Activated CD8-positive, alpha-beta memory T cell treated with anti-CD3 and anti-CD28 coated beads for 24 hours (primary cell): ENCODE data around the gene APOC1.
"Not testable (repeated sequence)": the region's sequence is repeated elsewhere in the genome, so short reads cannot be mapped to it uniquely, and the experiment has no call there.

ENCODE experiments used
- DNase-seq: peaks from one replicate; pipeline ENCODE4 v3.0.0-alpha.2; 2020

The APOC1 gene

GRCh38 chr19:44890366-44891015 is 23.9 kb upstream of the APOC1 start:
- peak; percentile 100 for DNase-seq

DNA sequence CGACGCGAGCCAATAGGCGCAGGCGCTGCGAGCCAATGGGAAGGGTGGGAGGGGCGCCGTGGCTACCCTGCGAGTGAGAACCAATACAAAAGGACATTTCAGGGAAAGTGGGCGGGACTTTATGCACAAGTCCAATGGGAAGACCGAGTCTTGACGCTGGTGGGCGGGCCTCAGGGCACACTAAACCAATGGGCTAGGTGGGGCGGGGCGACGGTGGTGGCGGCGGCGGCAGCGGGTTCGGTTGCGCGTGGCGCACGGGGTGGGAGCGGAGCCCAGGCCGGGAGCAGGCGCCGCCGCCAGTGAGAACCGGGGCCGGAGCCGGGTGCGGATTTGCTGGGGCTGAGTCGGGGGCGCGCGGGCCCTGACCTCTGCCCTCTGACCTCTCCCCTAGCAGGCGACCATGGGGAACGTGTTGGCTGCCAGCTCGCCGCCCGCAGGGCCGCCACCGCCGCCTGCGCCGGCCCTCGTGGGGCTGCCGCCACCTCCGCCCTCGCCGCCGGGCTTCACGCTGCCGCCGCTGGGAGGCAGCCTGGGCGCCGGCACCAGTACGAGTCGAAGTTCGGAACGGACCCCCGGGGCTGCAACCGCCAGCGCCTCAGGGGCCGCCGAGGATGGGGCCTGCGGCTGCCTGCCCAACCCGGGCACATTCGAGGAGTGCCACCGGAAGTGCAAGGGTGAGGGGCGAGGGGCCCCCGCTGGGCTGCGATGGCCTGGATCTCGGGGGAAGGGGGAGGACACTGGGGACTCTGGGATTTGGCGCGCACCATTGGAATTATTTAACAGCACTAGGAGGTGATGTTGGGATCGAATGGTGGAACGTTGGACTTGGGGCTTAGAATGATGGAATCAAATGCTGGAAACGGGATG is 23.2 kb upstream of the APOC1 start, which contains the start of gene TOMM40:
TOMM40 (plus strand) TSS at position 239 of the 867 bp plus-strand sequence; CDS start at position 401, 162 bp downstream.
- DNase-seq, result no peak

DNA sequence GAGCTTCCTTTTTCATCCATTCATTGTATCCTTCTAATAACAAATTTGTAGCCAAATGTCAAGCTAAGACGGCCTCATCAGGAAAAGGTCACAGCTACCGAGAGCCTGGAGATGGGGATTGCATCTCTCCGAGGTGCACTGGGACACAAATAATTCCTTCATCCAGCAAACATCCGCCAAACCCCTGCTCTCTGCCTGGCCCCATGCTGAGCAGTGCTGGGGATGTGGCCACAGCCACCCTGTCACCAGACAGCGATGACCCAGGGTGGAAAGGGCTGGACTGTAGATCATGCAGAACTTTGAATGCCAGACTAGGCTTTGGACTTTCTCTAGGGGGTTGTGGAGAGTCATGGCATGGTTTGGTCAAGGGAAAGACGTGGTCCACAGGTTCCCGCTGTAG is 21.5 kb upstream of the APOC1 start:
- DNase-seq, result no peak

DNA sequence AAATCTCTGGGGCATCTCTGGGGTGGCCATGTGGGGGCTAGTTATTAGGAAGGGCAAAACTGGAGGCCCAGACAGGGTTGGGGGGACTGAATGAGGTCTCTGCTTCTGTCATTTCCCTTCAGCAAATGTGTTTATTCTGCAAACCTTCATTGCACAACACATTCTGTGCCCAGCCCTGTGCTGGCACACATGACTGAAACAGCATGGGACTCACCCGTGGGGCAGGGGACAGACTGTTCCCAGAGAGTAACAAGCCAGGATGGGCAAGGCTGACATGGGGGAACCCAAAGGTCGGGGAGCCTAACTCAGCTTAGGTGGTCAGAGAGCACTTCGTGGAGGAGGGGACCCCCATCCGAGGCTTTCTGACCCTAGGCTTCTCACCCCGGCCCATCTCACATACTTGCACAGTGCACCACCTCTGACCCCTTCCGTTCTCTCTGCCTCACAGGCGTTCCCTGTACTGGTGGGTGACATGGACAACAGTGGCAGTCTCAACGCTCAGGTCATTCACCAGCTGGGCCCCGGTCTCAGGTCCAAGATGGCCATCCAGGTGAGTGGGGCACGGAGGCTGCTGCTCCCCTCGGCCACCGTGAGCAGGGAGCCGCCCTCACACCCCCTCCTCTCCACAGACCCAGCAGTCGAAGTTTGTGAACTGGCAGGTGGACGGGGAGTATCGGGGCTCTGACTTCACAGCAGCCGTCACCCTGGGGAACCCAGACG is 20.9 kb upstream of the APOC1 start:
- DNase-seq, result no peak

DNA sequence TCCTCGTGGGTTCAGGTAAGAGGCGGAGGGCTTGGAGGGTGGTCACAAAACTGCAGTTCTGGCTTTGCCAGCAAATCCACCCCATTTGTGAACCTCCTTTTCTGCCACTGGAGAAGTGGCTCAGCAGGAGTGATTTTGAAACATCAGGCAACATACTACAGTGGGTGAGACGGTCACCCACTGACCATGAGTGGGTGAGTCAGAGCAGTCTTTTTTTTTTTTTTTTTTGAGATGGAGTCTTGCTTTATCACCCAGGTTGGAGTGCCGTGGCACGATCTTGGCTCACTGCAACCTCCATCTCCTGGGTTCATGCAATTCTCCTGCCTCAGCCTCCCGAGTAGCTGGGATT is 20.4 kb upstream of the APOC1 start:
- no peak for DNase-seq

DNA sequence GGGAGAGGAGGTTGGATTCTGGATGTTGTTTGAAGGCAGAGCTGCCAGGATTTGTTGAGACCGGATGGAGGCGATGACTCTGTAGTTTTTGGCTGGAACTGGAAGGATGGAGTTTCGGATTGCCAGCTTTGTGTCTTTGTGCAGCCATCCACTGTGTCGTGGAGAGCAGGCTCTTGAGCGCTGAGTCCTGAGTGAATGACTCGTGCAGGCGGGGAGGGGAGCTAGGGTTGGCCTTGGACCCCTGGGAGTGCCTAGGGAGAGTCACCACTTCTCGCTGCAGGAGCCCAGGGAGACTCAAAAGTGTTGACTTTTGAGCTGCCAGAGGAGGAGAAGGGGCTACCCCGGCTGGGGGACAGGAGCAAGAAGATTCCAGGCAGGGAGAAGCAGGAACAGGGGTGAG is 19.5 kb upstream of the APOC1 start:
- no peak for DNase-seq

DNA sequence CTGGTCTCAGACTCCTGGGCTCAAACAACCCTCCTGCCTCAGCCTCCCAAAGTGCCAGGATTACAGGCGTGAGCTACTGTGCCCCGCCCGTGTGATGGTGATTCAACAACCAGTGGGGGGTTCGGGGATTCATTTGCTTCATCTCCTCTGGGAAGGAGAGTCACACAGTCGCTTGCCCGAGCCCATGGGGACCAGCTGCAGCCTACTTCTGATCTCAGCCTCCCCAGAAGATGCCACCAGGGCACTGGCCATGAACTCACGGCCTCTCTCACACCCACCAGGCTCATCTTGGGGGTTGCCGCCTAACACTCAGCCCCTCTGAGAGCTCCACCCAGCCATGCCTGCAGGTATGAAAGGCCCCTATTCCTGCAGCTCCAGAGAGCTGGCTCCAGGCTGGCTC is 16.6 kb upstream of the APOC1 start:
- DNase-seq, result no peak

DNA sequence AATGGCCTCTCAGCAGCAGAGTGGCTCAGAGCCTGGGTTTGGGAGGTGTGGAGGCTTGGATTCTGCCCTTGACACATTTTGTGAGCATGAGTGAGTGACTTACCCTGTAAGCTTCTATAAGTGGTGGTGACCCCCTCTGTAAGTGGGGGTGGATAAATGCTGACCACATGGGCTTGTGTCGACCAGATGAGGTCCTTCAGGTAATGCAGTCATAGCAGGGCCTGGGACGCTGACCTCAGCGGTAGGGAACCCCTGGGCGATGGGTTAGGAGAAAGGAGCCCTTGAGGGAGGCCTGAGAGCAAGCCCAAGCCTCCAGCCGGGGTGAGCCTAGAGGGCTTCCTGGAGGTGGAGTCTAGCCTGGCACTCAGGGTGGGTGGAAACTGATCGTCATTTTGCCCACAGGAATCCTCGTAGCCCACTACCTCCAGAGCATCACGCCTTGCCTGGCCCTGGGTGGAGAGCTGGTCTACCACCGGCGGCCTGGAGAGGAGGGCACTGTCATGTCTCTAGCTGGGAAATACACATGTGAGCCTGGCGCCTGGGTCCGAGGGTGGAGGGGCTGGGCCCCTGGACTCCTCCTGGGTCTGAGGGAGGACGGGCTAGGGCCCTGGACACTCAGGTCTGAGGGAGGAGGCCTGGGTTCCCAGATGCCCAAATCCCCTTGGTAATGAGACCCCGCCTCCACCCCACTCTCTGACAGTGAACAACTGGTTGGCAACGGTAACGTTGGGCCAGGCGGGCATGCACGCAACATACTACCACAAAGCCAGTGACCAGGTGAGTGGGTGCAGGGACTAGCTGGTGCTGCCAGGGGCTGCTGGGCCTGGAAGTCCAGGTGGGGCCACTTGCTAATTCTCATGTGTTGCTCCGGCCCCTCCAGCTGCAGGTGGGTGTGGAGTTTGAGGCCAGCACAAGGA is 13.8 kb upstream of the APOC1 start:
- no peak for DNase-seq

DNA sequence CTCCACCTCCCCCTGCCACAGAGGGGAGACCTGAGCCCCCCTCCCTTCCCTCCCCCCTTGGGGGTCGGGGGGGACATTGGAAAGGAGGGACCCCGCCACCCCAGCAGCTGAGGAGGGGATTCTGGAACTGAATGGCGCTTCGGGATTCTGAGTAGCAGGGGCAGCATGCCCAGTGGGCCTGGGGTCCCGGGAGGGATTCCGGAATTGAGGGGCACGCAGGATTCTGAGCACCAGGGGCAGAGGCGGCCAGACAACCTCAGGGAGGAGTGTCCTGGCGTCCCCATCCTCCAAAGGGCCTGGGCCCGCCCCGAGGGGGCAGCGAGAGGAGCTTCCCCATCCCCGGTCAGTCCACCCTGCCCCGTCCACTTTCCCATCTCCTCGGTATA is 11.2 kb upstream of the APOC1 start:
- no peak for DNase-seq

GRCh38 chr19:44903602-44904425 is 10.6 kb upstream of the APOC1 start:
- DNase-seq, result peak; percentile 94

- DNase-seq, result peak; percentile 71
Observed at GRCh38 chr19:44904426-44904994, 9.9 kb upstream of the APOC1 start.

GRCh38 chr19:44905437-44906160 is 8.8 kb upstream of the APOC1 start, which contains the start of gene APOE:
Gene APOE (plus strand): TSS chr19:44905796. CDS start chr19:44906625, 829 bp downstream.
- no peak for DNase-seq

DNA sequence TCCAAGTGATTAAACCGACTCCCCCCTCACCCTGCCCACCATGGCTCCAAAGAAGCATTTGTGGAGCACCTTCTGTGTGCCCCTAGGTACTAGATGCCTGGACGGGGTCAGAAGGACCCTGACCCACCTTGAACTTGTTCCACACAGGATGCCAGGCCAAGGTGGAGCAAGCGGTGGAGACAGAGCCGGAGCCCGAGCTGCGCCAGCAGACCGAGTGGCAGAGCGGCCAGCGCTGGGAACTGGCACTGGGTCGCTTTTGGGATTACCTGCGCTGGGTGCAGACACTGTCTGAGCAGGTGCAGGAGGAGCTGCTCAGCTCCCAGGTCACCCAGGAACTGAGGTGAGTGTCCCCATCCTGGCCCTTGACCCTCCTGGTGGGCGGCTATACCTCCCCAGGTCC is 6.8 kb upstream of the APOC1 start:
- DNase-seq, result no peak

DNA sequence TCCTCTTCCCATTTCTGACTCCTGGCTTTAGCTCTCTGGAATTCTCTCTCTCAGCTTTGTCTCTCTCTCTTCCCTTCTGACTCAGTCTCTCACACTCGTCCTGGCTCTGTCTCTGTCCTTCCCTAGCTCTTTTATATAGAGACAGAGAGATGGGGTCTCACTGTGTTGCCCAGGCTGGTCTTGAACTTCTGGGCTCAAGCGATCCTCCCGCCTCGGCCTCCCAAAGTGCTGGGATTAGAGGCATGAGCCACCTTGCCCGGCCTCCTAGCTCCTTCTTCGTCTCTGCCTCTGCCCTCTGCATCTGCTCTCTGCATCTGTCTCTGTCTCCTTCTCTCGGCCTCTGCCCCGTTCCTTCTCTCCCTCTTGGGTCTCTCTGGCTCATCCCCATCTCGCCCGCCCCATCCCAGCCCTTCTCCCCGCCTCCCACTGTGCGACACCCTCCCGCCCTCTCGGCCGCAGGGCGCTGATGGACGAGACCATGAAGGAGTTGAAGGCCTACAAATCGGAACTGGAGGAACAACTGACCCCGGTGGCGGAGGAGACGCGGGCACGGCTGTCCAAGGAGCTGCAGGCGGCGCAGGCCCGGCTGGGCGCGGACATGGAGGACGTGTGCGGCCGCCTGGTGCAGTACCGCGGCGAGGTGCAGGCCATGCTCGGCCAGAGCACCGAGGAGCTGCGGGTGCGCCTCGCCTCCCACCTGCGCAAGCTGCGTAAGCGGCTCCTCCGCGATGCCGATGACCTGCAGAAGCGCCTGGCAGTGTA is 6.2 kb upstream of the APOC1 start:
- no peak for DNase-seq

DNA sequence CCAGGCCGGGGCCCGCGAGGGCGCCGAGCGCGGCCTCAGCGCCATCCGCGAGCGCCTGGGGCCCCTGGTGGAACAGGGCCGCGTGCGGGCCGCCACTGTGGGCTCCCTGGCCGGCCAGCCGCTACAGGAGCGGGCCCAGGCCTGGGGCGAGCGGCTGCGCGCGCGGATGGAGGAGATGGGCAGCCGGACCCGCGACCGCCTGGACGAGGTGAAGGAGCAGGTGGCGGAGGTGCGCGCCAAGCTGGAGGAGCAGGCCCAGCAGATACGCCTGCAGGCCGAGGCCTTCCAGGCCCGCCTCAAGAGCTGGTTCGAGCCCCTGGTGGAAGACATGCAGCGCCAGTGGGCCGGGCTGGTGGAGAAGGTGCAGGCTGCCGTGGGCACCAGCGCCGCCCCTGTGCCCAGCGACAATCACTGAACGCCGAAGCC is 5.6 kb upstream of the APOC1 start:
- no peak for DNase-seq

DNA sequence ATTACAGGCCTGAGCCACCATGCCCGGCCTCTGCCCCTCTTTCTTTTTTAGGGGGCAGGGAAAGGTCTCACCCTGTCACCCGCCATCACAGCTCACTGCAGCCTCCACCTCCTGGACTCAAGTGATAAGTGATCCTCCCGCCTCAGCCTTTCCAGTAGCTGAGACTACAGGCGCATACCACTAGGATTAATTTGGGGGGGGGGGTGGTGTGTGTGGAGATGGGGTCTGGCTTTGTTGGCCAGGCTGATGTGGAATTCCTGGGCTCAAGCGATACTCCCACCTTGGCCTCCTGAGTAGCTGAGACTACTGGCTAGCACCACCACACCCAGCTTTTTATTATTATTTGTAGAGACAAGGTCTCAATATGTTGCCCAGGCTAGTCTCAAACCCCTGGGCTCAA is 4.6 kb upstream of the APOC1 start:
- DNase-seq, result no peak

- not testable (repeated sequence) for DNase-seq
Observed at GRCh38 chr19:44911896-44912295, 2.5 kb upstream of the APOC1 start.

GRCh38 chr19:44912854-44913253 is 1.6 kb upstream of the APOC1 start:
- no peak for DNase-seq
